CD4-positive, alpha-beta T cell treated with Interleukin-12 subunit alpha and Interleukin-12 subunit beta, for 1 hour (primary cell): ENCODE measurements around the gene AS3MT.
"Not testable (repeated sequence)": the region's sequence is repeated elsewhere in the genome, so short reads cannot be mapped to it uniquely, and the experiment has no call there.

Source experiments
- DNase-seq: peaks from one replicate; pipeline ENCODE4 v3.0.0-alpha.2; 2020

AS3MT gene, protein sequence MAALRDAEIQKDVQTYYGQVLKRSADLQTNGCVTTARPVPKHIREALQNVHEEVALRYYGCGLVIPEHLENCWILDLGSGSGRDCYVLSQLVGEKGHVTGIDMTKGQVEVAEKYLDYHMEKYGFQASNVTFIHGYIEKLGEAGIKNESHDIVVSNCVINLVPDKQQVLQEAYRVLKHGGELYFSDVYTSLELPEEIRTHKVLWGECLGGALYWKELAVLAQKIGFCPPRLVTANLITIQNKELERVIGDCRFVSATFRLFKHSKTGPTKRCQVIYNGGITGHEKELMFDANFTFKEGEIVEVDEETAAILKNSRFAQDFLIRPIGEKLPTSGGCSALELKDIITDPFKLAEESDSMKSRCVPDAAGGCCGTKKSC

DNA sequence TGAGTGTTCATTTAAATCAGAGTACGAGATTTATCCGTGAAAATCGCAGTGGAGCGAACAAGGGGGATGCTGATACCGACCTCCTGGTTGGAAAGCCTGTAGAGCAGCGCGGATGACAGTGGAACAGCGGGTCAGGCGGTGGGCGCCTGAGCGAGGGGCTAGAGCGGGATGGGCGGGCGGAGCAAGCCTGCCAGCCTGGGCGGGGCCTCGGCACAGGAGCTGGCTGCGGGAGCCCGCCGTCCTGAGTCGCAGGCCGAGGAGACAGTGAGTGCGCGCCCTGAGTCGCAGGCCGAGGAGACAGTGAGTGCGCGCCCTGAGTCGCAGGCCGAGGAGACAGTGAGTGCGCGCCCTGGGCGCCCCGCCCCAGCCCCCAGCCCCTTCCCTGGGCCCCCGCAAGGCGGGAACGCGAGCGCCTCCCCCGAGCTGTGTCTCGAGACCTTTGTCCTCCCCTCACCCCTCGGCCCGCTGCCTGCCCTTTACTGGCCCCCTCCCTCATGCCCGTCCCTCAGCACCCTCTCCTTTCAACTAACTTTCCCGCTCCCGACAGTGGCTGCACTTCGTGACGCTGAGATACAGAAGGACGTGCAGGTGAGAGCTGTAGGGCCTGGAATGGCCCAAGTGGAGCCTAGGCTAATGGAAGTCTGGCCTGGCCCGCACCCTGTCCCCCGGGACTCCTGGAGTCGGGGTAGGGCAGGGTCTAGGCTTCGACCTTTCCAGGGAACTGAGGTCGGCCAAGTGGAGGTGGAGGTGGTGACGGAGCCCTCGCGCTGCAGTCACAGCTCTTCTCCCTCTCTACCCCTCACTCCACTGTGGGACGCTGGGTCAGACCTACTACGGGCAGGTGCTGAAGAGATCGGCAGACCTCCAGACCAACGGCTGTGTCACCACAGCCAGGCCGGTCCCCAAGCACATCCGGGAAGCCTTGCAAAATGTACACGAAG is at the start of gene AS3MT:
Gene AS3MT (plus strand): TSS at position 213 of the 941 bp plus-strand sequence. CDS start 123 bp downstream, at position 336.
- DNase-seq = no peak

DNA sequence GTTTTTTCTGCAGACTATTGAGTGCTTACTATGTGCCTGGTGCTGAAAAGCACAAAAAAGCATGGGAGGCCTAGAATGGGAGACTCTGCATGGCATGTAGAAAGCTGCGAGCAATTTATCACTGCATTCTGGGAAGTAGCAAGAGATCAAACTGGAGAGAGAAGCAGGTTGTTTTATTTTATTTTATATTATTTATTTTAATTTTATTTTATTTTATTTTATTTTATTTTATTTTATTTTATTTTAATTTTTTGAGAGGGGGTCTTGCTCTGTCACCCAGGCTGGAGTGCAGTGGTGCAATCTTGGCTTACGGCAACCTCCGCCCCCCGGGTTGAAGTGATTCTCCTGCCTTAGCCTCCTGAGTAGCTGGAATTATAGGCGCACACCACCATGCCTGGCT is 49.3 kb upstream of the AS3MT start:
- DNase-seq = not testable (repeated sequence)

DNA sequence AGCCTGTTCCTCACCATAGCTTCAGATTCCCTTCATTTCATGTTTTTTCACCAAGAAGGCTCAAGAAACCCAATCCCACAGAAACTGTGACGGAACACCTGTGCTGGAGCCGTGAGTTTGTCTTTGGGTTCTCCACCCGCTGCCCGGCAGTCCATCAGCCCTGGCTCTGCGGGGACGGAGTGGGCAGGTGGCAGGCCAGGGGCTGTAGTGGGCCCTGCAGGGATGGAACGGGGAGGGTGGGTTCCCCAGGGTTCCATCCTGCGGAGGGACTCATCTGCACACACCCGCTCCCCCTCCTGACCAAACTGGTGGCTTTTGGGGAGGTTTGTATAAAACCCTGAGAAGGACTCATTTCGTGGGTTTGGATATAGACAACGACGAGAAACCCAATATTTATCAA is 47.0 kb upstream of the AS3MT start:
- DNase-seq = no peak

DNA sequence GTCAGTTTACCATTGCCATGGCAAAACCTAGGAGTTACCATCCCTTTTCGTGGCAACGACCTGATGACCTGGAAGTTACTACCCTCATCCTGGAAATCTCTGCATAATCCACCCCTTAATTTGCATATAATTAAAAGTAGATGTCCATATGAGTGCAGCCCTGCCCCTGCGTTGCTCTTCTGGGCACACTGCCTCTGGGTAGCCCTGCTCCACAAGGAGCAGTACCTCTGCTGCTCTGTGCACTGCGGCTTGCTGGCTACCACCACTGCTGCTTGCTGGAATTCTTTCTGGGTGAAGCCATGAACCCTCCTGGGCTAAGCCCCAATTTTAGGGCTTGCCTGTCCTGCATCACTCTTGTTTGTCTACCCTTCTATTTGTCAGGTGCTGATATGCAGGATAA is 44.6 kb upstream of the AS3MT start:
- no peak for DNase-seq

DNA sequence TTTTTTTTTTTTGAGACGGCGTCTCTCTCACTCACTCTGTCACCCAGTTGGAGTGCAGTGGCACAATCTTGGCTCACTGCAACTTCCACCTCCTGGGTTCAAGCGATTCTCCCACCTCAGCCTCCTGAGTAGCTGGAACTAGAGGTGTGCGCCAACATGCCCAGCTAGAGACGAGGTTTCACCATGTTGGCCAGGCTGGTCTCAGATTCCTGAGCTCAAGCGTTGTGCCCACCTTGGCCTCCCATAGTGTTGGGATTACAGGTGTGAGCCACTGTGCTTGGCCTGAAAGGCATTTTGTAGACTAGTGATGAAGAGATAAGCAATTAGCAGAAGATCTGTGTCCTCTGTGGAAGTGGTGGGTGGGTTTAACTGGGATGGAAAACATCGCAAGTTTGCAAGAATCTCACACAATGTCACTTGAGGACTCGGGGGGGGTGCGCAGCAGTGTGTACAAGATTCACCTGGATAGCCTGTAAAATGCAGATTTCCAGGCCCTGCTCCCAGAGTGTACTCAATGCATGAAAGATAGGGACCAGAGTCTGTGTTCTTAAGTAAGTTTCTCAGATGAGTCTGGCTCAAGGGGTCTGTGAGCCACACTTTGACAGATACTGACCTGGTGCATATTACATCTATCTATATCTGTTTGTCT is 43.0 kb upstream of the AS3MT start:
- DNase-seq = no peak

DNA sequence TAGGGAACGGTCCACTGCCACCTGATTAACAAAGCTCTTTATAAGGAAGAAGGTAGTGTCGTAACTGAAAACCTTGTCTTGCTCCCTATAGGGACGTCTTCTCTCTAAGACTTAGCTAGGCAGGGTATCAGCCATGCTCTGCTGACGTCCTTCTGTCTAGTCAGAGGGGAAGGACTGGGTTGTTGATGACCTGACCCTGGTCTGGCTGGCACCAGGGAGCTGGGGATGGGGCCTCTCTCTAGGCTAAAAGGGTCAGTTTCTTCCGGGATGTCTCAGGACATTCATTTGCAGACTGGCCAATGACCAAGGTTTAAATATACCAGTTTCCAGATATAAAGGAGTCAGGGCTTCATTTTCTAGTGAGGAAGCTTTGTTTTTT is 41.7 kb upstream of the AS3MT start:
- no peak for DNase-seq

DNA sequence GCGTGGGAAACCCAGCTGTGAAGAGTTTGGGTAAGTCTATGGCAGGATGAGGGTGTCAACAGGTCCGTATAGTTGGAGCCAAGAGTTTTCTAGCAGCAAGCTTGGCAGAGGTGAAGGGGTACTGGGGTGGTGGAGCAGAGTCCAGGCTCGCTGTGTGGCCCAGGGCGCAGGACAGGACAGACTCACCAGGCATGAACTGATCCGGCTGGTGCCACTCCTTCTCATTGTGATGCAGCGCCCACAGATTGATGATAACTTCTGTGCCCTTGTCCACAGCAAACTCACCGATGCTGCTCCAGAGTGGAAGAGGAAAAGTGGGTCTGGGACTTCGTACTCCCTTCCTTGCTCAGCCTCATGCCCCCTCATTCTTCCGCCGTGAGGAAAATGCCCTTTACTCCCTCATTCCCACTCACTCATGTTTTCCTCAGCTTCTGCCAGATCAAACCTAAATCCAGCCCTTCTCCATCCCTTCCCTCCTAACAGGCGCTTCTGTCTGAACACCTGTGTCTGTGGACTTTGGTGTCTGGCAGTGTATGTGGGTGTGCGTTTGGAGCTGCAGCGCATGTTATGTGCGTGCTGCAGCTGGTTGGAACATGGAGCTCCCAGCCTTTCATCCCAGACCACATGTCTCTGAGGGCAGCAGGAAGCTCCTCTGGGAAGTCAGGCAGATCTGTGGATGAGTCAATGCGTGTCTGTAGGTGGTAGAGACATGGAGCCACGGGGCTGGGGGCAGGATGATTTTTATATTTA is 37.8 kb upstream of the AS3MT start:
- no peak for DNase-seq

DNA sequence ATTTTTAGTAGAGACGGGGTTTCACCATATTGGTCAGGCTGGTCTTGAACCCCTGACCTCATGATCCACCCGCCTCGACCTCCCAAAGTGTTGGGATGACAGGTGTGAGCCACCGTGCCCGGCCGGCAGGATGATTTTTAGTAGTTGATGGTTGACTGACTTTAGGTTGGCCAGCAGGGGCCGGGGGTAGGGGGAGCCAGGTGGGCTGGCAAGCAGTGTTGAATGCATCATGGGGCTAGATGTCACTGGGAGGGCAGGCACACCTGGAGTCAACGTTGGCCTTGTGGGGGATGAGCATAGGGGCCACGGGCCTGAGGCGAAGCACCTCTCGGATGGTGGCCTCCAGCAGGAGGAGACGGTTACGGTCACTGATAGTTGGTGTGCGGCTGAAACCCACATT is 37.0 kb upstream of the AS3MT start:
- no peak for DNase-seq

DNA sequence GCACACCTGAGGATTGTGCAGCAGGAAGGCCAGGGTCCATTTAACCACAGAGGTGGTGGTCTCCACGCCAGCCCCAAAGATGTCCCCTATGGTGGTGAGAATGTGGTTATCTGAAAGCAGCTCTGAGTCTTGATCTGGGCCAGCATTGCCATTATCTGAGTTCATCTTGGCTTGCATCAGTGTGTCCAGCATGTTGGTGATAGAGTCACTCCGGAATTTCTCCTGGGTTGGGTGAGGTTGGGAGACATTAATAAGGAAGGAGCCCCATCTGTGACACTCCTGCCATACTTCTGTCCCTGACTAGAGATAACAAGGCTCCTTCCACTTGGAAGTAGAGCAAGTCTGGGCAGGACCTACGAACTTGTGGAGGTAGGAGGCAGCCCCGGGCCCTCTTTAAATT is 36.3 kb upstream of the AS3MT start:
- DNase-seq = no peak

DNA sequence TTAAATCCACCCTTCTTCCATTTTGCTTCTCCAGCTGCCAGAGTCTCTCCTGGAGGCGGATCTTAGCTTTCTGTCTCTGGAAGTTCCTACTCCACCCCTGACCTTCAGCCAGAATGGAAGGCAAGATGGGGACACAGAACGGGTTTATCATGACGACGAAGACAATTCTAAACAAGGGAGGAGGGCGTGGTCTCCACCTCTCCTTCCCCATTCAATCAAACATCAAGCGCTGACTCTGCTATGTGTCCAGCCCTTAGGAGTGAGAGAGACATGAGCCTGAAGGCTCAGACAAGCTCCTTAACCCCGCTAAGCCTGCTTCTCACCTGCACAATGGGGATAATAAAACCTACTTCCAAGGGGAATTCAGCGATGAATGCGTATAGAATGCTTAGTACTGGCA is 35.1 kb upstream of the AS3MT start:
- no peak for DNase-seq

DNA sequence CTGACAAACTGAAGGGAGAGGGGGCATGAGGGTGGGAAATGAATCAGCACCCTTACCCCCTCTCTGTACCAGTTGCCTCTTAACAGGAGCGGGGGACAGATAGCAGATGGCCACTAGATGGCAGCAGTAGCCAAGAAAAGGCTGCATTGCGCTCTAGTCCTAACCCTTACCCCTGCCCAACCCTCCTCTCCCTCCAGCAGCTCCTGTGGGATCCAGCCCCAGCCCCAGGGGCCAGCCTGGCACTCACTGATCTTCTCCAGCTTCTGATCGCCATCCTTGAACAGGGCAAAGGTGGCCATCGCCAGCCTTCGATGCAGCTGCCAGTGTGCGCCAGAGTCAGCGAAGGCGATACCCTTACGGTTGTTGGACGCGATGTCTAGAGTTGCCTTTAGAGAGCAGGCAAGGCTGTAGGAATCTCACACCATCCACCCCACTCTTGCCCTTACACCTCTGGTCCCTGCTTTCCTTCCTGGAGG is 34.2 kb upstream of the AS3MT start:
- peak; percentile 74 for DNase-seq

DNA sequence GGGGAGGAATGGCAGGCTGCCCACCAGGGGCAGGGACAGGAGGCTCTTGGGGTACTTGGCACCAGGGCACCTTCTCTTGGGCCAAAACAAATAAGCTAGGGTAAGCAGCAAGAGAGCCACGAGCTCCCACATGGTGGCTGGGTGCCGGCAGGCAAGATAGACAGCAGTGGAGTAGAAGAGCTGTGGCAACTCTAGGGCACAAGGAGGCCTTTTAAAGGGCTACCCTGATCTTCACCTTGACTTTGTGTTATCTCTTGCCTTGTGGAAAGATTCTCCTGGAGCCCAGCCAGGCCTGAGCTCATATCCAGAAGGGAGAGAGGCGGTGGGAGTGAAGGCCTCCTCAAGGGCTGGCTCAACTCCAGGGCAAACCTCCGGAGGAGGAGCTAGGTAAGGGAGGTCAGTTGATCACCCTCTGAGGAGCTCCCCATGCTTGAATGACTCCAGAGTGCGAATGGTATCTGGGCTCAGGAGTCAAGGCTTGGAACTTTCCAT is 32.0 kb upstream of the AS3MT start, which contains the start of gene CYP17A1:
Gene CYP17A1 (minus strand): TSS at position 184 of the 492 bp plus-strand sequence. CDS start 52 bp downstream, at position 132.
- DNase-seq = no peak

DNA sequence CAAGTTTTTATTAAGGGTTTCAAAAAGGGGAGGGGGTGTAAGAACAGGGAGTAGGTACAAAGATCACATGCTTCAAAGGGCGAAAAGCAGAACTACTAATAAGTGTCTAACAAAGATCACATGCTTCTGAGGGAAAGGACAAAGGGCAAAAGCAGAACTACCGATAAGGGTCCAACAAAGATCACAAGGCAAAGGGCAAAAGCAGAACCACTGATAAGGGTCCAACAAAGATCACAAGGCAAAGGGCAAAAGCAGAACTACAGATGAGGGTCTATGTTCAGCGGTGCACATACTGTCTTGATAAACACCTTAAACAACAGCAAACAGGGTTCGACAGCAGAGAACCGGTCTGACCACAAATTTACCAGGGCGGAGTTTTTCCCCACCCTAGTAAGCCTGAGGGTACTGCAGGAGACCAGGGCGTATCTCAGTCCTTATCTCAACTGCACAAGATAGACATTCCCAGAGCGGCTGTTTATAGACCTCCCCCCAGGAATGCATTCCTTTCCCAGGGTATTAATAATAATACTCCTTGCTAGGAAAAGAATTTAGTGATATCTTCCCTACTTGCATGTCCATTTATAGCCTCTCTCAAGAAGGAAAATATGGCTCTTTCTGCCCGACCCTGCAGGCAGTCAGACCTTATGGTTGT is 30.9 kb upstream of the AS3MT start:
- not testable (repeated sequence) for DNase-seq

DNA sequence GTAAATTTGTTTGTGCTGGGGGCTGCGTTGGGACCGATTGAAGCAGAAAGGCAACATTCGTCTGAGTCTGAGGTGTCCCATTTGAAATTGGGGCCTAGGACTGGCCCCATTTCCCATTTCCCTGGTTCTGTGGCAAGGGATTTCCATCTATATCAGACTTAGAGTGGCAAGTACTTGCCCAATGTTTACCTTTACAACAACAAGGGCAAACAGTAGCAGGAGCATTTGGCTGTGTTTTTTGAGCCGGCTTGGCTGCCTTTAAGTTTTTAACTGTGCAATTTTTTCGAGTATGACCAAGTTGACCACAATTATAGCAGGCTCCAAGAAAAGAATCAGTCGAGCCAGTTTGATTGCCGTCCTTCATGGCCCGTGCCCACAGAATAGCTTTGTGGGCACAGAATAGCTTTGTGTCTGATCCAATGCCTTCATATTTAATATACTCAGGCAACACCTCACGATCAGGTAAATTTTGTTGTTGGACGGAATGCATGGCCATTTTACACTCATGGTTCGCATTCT is 27.4 kb upstream of the AS3MT start:
- no peak for DNase-seq

DNA sequence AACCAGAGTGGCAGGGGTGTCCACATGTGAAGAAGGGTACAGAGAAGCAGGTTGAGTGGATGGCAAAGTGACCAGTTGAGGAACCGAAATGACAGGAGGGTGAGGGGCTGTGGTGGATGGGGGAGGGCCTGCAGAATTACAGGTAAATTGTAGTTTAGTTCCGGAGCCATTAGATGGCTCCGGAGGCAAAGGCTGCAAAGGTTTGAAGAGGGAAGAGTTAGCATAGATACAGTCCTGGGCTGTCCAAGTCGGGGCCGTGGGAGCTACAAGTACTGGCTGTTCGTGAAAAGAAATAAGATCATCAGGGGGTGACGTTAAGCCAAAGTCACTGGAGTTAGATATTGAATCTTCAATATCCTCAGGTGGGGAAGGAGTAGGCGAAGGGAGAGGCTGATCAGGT is 26.1 kb upstream of the AS3MT start:
- not testable (repeated sequence) for DNase-seq

DNA sequence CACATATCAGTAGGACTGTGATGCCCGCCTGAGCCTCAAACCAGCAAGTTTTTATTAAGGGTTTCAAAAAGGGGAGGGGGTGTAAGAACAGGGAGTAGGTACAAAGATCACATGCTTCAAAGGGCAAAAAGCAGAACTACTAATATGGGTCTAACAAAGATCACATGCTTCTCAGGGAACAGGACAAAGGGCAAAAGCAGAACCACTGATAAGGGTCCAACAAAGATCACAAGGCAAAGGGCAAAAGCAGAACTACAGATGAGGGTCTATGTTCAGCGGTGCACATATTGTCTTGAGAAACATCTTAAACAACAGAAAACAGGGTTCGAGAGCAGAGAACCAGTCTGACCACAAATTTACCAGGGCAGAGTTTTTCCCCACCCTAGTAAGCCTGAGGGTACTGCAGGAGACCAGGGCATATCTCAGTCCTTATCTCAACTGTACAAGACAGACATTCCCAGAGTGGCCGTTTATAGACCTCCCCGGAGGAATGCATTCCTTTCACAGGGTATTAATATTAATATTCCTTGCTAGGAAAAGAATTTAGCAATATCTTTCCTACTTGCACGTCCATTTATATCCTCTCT is 25.0 kb upstream of the AS3MT start:
- DNase-seq = not testable (repeated sequence)

DNA sequence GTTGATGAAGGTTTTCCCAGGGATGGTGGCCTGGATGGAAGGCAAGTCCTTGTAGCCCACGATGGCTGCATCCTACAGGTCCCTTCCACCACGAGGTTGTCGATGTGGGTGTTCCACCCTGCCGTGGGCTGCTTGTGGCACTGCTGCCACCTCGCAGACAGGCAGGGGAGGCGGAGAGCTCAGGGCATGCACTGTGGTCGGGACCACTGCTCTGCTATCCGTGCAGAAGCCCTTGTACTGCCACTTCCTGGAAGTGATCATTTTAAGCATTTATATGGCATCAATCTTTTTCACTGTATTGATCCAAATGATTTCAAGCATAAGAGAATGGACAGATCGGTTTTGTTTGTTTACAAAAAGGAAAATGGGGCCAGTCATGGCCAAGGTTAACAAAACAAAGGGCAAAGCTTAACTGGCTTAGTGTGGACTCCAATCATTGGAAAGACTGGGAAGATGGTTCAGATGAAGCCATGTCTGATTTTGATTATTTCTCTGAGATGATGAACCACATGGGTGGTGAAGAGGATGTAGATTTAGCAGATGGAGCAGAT is 23.8 kb upstream of the AS3MT start:
- no peak for DNase-seq

DNA sequence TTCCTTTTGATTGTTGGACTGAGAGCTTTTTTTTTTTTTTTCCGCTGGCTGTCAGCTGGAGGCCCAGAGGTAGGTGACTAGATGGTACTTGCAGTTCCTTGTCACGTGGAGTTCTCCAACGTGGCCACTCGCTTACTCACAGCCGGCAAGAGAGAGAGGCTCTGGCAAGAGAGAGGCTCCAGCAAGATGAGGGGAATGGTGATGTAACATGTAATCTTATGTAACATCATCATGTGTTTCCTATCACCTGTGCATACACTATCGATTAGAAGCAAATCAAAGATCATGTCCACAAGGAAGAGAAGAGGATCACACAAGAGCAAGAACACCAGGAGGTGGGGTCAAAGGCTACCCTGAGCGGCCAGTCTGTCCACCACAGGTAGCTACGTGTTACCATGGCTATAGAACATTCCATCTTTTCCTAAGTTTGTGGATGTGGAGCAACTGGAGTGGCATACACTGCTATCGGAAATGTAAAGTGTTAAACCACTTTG is 19.2 kb upstream of the AS3MT start:
- no peak for DNase-seq

DNA sequence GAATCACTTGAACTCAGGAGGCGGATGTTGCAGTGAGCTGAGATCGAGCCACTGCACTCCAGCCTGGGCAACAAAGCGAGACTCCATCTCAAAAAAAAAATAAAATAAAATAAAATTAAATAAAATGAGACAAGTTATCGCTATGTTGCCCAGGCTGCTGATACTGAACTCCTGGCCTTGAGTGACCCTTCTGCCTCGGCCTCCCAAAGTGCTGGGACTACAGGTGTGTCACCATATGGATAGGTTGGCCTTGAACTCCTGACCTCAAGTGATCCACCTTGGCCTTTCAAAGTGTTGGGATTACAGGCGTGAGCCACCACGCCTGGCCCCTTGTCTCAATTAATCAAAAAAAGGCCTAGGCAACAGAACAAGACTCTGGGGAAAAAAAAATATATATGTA is 16.0 kb upstream of the AS3MT start:
- DNase-seq = not testable (repeated sequence)

DNA sequence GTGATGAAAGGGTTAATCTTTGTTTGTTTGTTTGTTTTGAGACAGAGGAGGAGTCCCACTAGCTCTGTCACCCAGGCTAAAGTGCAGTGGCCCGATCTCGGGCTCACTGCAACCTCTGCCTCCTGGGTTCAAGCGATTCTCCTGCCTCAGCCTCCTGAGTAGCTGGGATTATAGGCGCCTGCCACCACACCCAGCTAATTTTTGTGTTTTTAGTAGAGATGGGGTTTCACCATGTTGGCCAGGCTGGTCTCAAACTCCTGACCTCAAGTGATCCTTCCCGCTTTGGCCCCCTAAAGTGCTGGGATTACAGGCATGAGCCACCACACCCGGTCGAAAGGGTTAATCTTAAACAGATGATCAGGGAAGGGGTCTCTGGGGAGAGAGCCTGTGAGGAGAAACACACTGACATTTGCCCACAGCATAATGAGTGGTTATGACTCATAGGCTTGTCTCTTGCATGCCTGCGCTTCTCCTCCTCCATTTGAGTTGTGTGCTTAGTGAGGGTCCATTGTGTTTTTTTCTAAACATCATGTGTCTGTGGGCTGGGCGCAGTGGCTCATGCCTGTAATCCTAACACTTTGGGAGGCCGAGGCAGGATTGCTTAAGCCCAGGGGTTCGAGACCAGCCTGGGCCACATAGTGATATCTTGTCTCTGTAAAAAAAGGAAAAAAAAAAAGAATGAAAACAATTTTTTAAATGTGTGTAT is 13.4 kb upstream of the AS3MT start:
- DNase-seq = not testable (repeated sequence)
